Measurements from ENCODE around the gene NMRK1.

The NMRK1 gene

GRCh38 chr9:75112789-75113188 lies 24.8 kb upstream of the NMRK1 start:
- H3K4me3 ChIP-seq (ENCODE audit: low read length), result no peak overlapping the region
- TF ChIP-seq, protein P1, sequence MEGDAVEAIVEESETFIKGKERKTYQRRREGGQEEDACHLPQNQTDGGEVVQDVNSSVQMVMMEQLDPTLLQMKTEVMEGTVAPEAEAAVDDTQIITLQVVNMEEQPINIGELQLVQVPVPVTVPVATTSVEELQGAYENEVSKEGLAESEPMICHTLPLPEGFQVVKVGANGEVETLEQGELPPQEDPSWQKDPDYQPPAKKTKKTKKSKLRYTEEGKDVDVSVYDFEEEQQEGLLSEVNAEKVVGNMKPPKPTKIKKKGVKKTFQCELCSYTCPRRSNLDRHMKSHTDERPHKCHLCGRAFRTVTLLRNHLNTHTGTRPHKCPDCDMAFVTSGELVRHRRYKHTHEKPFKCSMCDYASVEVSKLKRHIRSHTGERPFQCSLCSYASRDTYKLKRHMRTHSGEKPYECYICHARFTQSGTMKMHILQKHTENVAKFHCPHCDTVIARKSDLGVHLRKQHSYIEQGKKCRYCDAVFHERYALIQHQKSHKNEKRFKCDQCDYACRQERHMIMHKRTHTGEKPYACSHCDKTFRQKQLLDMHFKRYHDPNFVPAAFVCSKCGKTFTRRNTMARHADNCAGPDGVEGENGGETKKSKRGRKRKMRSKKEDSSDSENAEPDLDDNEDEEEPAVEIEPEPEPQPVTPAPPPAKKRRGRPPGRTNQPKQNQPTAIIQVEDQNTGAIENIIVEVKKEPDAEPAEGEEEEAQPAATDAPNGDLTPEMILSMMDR (conservative IDR thresholded peaks at IDR 0.05; ENCODE audit: low read depth, low read length), result no peak
- DNase-seq (ENCODE audit: low read depth), result no peak

GRCh38 chr9:75111019-75111622 lies 23.2 kb upstream of the NMRK1 start:
- DNase-seq (ENCODE audit: low read depth), result no peak
- H3K4me3 ChIP-seq (ENCODE audit: low read length), result no peak overlapping the region
- TF ChIP-seq, protein P1 (conservative IDR thresholded peaks at IDR 0.05; ENCODE audit: low read depth, low read length), result no peak

GRCh38 chr9:75109210-75109839 lies 21.4 kb upstream of the NMRK1 start:
- no peak for DNase-seq (ENCODE audit: low read depth)
- H3K4me3 ChIP-seq (ENCODE audit: low read length), result no peak overlapping the region
- TF ChIP-seq, protein P1 (conservative IDR thresholded peaks at IDR 0.05; ENCODE audit: low read depth, low read length), result no peak

GRCh38 chr9:75108571-75108970 lies 20.6 kb upstream of the NMRK1 start:
- H3K4me3 ChIP-seq (ENCODE audit: low read length), result no peak overlapping the region
- DNase-seq (ENCODE audit: low read depth), result no peak
- TF ChIP-seq, protein P1 (conservative IDR thresholded peaks at IDR 0.05; ENCODE audit: low read depth, low read length), result no peak

- DNase-seq (ENCODE audit: low read depth), result no peak
- TF ChIP-seq, protein P1 (conservative IDR thresholded peaks at IDR 0.05; ENCODE audit: low read depth, low read length), result no peak
- H3K4me3 ChIP-seq (ENCODE audit: low read length), result no peak overlapping the region
Measured at GRCh38 chr9:75106857-75107256, 18.9 kb upstream of the NMRK1 start.

- TF ChIP-seq, protein P1 (conservative IDR thresholded peaks at IDR 0.05; ENCODE audit: low read depth, low read length), result no peak
- H3K4me3 ChIP-seq (ENCODE audit: low read length), result no peak overlapping the region
- DNase-seq (ENCODE audit: low read depth), result no peak
Measured at GRCh38 chr9:75105841-75106240, 17.9 kb upstream of the NMRK1 start.

- DNase-seq (ENCODE audit: low read depth), result no peak
- TF ChIP-seq, protein P1 (conservative IDR thresholded peaks at IDR 0.05; ENCODE audit: low read depth, low read length), result no peak
- H3K4me3 ChIP-seq (ENCODE audit: low read length), result no peak overlapping the region
Measured at GRCh38 chr9:75105019-75105540, 17.1 kb upstream of the NMRK1 start.
